Fibroblast of the conjunctiva (primary cell): Measurements from ENCODE around the gene ANKRD37.

Experiments
- DNase-seq: peaks from one replicate; pipeline ENCODE4 v3.0.0-alpha.2; 2010; ENCODE audit warnings: low read depth

ANKRD37 gene

DNA sequence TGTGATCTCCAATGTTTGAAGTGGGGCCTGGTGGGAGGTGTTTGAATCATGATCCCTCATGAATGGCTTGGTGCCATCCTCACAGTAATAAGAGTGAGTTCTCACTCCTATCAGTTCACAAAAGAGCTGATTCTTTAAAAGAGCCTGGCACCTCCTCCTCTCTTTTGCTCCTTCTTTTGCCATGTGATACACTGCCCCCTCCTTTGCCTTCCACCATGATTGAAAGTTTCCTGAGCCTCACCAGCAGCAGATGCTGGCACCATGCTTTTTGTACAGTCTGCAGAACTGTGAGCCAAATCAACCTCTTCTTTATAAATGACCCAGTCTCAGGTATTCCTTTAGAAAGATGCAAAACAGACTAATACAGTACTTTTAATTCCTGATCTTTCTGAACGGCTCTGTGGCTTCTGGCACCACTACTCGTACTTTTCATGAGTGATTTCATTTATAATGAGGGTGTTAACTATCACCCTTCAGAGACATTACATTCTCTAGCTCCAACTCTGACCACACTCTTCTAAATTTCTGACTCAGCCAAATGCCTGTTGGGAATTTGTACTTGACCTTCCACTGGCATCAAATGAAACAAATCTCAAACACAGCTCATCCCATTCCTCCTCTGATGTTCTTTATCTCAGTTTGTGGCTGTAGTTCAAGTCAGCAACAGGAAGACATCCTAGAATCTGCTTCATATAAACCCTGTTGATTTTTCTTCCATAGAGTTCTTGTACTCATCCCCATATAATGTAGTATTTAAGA, 24.9 kb downstream of the ANKRD37 start:
- DNase-seq, result no peak

DNA sequence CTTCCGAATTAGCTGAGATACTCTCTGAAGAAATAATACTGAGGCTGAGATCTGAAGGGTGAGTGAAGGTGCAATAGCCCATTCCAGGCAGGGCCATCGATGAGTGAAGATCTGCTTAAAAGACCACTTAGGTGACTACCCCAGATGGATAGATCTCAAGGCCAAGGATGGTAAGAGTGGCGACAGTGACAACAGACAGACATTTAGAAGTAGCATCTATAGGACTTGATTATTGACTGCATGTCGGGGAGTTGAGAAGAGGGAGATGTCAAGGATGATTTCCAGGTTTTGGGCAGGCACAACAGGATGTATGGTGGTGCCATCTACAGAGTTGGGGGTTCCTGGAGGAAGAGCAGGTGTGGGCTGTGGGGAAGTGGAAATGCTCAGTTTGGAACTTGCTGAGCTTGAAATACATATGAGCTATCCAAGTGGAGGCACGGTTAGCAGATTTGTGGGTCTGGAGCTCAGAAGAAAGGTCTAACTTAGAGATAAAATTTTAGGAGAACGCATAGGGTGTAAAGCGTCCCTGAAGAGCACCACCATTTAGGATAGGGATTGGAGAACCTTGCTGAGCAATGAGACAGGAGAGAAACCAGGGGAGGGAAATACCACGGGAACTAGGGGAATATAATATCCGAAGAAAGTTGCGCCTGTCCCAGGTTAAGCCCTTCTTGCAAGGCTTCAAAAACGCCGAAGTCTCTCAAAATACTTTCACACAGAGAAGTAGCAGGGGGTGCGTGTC, 28.4 kb downstream of the ANKRD37 start:
- DNase-seq, result peak; percentile 12

DNA sequence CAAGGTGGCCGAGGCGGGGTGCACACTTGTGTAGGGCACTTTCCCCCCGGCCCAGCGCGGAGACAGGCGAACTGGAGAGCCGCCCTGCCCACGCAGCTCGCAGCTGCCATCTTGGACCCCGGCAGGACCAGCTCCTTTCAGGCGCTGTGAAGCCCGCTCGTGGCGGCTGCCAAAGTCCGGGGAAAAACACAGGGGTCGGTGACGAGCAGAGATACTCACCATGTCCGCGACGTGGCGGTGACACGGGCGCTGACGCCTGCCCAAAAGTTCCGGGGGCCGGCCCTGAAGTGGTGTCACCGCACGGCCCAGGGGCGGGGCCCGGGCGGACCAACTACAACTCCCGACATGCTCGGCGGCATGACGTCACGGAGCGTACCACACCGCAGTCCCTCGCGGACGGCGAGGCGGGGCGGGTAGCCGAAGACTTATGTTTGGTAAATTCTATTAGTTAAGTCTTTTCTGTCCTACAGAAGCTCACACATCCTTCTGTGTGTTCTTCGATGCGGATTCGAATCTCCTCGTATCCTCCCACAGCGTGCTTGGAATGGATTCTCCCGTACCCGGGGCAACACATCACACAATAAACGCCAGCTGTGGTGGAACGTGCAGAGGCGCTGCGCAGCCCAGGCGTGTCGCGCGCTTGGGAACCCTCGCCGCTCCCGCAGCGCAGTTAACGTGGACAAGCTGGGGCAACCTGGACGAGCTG, 29.2 kb downstream of the ANKRD37 start, which contains the start of gene UFSP2:
Gene UFSP2, minus strand, starts transcription at position 318 of the 706 bp plus-strand sequence. Its CDS starts 96 bp downstream, at position 222.
- DNase-seq, result peak; percentile 65

DNA sequence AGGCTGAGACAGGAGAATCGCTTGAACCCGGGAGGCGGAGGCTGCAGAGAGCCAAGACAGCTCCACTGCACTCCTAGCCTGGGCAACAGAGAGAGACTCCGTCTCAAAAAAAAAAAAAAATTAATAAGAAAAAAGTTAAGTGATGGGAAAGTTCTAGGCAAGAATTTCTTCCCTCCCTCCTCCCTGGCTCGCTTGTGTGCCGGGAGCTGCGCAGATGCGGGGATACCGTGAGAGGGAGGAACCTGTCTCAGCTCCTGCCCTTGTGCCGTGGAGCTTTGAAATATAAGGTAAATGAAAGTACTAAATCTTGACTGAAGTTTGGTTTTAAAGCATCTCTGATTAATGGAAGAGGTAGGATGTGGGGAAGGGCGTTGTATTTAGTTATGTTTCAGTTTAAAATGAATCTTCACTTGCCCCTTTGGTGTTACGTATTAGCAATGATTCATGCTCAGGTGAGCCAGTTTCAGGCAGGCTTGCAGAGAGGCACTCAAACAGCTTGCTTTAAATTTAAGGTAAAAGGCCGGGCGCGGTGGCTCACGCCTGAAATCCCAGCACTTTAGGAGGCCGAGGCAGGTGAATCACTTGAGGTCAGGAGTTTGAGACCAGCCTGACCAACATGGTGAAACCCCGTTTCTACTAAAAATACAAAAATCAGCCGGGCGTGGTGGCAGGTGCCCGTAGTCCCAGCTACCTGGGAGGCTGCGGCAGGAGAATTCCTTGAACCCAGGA, 30.5 kb downstream of the ANKRD37 start:
- DNase-seq, result no peak

DNA sequence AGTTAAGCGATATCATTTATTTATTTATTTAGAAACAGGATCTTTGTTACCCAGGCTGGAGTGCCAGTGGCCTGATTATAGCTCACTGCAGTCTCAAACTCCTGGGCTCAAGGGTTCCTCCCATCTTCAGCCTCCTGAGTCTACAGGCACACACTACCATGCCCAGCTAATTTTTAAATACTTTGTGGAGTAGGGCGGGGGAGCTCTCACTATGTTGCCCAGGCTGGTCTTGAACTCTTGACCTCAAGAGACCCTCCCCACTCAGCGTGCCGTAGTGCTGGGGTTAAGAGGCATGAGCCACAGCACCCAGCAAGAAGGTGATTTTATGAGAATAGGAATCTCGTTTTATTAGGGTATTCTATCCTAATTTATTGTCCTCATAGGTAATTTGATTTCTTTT, 33.0 kb downstream of the ANKRD37 start:
- no peak for DNase-seq

DNA sequence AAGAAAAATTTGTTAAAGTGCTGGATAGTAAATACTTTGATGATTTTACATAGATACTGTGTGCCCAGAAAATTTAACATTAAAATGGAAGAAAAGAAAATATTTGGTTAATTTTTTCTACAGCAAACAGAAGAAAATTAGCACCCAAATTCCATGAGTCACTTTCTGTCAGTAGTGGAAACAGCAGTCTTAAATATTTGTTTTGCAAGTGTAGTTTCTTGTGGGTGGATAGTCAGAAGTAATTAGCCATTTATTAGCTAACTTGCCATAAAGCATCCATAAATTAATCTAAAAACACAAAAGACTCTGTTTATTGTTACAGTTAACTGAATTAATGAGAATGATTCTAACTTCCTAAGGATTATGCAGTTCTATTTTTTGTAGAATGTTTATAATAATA, 38.8 kb downstream of the ANKRD37 start:
- no peak for DNase-seq

DNA sequence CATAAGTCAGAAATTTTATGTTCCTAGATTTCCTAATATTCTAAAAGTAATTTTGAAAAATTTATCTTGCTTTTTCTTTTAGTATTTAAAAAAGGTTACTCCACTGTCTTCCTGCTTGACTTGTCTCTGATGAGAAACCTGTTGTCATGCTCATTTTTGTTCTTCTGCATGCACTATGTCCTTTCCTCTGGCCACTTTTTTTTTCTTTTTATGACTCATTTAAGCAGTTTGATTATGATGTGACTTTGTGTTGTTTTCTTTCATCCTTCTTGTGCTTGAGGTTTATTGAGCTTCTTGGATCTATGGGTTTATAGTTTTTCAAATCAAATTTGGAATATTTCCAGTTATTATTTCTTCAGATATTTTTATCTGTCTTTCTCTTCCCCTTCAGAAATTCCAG, 41.2 kb downstream of the ANKRD37 start:
- no peak for DNase-seq

DNA sequence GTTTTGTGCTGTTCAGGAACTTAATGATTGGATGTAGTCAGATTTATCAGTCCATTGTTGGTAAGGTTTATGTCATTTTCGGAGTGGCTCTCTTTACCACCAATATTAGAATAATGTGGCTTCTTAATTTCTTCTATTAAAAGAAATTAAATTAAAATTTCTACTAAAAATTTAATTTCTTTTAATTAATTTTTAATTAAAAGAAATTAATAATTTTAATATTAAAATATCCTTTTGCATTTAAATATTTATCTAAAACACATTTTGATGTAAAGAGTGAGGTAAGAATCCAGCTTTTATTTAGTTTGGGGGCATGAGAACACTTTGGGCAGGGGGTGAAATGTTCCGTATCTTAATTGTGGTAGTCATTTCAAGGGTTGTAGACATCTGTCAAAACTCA, 44.8 kb downstream of the ANKRD37 start:
- no peak for DNase-seq

DNA sequence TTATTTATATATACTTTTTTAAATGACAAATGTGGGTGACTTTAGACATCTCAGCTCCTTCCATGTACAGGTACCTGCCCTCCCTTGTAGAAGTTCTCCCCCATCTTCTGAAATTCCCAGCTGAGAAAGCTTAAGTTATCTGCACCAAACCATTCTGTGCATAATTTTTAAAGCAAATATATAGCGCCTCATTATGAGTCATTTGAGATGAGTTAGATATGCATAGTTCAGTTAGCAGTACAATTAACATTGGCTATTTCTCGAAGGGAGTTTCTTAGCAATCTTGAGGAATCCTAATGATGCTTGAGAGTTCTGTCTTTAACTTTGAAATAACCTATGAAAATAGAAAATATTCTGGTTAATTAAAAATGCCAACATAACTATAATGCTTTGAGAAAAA, 48.6 kb downstream of the ANKRD37 start:
- DNase-seq, result no peak
